ENCODE measurements around the gene C17orf100.
"Not testable (repeated sequence)": the region's sequence is repeated elsewhere in the genome, so short reads cannot be mapped to it uniquely, and the experiment has no call there.

The C17orf100 gene

GRCh38 chr17:6684881-6685767, 33.6 kb downstream of the C17orf100 start:
- Histone ChIP-seq H3K27ac (ENCODE audit: low read length) (no peak overlapping the region), H3K9me3 (ENCODE audit: insufficient read depth, low read depth, low read length) (no peaks in the 10 kb centered on the region), H3K9ac (ENCODE audit: low read depth, low read length) (no peak overlapping the region), H3K27me3 (ENCODE audit: insufficient read depth, low read length) (no peaks in the 10 kb centered on the region; the same call in 1 of the 2 replicates), H3K4me1 (ENCODE audit: insufficient read depth, low read length) (no peaks in the 10 kb centered on the region), H3K36me3 (ENCODE audit: insufficient read depth, low read depth, low read length) (no peaks in the 10 kb centered on the region), H3K4me3 (ENCODE audit: low read length) (no peak overlapping the region)

DNA sequence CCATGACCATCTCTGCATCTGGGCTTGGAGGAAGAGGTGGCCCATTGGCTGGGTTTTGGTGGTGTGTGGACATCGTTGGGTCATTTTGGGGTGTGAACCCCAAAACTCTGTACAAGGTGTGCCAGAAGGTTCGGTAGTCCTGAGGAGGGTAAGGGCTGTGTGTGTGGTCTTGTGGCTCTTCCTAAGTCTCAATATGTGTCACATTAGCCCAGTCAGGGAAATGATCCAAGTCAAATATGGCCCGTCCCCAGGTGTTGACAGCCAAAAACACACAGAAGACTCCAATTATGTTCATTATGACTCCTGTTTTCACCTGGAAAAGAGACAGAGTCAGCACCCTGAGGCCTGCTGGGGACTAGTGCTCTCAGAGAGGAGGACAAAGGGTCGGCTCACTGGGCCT, 34.5 kb downstream of the C17orf100 start:
- H3K4me1 ChIP-seq (ENCODE audit: insufficient read depth, low read length), result no peaks in the 10 kb centered on the region
- no peaks in the 10 kb centered on the region for H3K9me3 ChIP-seq (ENCODE audit: insufficient read depth, low read depth, low read length)
- no peak overlapping the region for H3K27ac ChIP-seq (ENCODE audit: low read length)
- H3K9ac ChIP-seq (ENCODE audit: low read depth, low read length), result no peak overlapping the region
- no peaks in the 10 kb centered on the region; the same call in 1 of the 2 replicates for H3K27me3 ChIP-seq (ENCODE audit: insufficient read depth, low read length)
- no peak overlapping the region for H3K4me3 ChIP-seq (ENCODE audit: low read length)
- no peaks in the 10 kb centered on the region for H3K36me3 ChIP-seq (ENCODE audit: insufficient read depth, low read depth, low read length)

GRCh38 chr17:6688944-6689343, 37.4 kb downstream of the C17orf100 start:
- Histone ChIP-seq H3K27ac (ENCODE audit: low read length) (no peak overlapping the region), H3K36me3 (ENCODE audit: insufficient read depth, low read depth, low read length) (no peaks in the 10 kb centered on the region), H3K27me3 (ENCODE audit: insufficient read depth, low read length) (peaks cover 3% of the 10 kb centered on the region; the same call in 1 of the 2 replicates), H3K4me3 (ENCODE audit: low read length) (no peak overlapping the region), H3K9ac (ENCODE audit: low read depth, low read length) (no peak overlapping the region), H3K4me1 (ENCODE audit: insufficient read depth, low read length) (no peaks in the 10 kb centered on the region), H3K9me3 (ENCODE audit: insufficient read depth, low read depth, low read length) (no peaks in the 10 kb centered on the region)

DNA sequence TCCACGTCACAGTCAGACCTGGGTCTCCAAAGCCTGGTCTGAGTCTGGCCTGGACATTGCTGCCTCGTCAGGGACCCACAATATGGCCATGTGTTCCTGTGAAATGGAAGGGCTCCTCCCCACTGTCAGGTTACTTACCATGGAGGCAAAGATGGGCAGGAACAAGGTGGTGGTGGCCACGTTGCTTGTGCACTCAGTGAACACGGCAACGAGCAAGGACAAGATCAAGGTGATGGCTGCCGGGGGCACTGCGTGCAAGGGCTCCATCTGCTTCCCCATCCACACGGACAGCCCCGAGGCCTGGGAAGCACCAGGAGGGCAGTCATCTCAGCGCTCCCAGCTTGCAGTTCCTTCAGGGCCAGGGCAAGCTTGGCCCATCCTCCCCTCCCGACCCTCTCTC, 39.1 kb downstream of the C17orf100 start:
- no peak overlapping the region for H3K4me3 ChIP-seq (ENCODE audit: low read length)
- no peaks in the 10 kb centered on the region for H3K4me1 ChIP-seq (ENCODE audit: insufficient read depth, low read length)
- peaks cover 3% of the 10 kb centered on the region; the same call in 1 of the 2 replicates for H3K27me3 ChIP-seq (ENCODE audit: insufficient read depth, low read length)
- no peaks in the 10 kb centered on the region for H3K9me3 ChIP-seq (ENCODE audit: insufficient read depth, low read depth, low read length)
- no peaks in the 10 kb centered on the region for H3K36me3 ChIP-seq (ENCODE audit: insufficient read depth, low read depth, low read length)
- no peak overlapping the region for H3K9ac ChIP-seq (ENCODE audit: low read depth, low read length)
- no peak overlapping the region for H3K27ac ChIP-seq (ENCODE audit: low read length)

DNA sequence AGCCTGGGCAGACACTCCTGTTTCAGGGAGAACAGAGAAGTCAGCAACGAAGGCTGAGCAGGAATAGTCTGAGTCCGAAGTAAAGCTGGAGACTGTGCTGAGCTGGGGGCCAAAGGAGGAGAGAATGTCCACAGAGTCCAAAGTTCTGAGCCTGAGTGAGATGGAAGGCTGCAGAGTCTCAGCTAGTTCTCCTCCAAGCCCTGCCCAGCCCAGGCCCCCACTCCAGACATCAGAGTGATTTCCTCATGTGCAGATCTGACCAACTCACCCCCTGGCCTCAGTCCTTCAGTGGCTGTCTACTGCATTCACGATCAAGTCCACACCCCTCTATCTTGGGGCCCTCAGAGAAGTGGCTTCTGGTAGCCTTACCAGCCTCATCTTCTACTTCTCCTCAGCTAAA, 40.0 kb downstream of the C17orf100 start:
- Histone ChIP-seq H3K9me3 (ENCODE audit: insufficient read depth, low read depth, low read length) (no peaks in the 10 kb centered on the region), H3K27ac (ENCODE audit: low read length) (no peak overlapping the region), H3K36me3 (ENCODE audit: insufficient read depth, low read depth, low read length) (no peaks in the 10 kb centered on the region), H3K9ac (ENCODE audit: low read depth, low read length) (no peak overlapping the region), H3K27me3 (ENCODE audit: insufficient read depth, low read length) (peaks cover 3% of the 10 kb centered on the region; the same call in 1 of the 2 replicates), H3K4me3 (ENCODE audit: low read length) (no peak overlapping the region), H3K4me1 (ENCODE audit: insufficient read depth, low read length) (no peaks in the 10 kb centered on the region)

DNA sequence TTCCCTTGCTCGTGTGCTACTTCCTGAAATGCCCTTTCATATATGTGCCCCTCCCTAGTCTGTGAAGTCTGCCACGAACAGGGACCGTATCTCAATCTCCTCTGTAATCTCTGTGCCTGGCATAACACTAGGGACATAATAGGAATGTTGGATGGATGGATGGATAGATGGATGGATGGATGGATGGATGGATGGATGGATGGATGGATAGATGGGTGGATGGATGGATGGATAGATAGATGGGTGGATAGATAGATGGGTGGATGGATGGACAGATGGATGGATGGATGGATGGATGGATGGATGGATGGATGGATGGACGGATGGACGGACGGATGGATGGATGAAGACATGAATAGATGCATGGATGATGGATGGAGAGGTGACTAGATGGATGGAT, 40.4 kb downstream of the C17orf100 start:
- not testable (repeated sequence) for H3K27ac ChIP-seq (ENCODE audit: low read length); H3K9me3 ChIP-seq (ENCODE audit: insufficient read depth, low read depth, low read length); H3K4me3 ChIP-seq (ENCODE audit: low read length); H3K9ac ChIP-seq (ENCODE audit: low read depth, low read length); H3K27me3 ChIP-seq (ENCODE audit: insufficient read depth, low read length); H3K36me3 ChIP-seq (ENCODE audit: insufficient read depth, low read depth, low read length); H3K4me1 ChIP-seq (ENCODE audit: insufficient read depth, low read length)

GRCh38 chr17:6695051-6695450, 43.5 kb downstream of the C17orf100 start:
- Histone ChIP-seq H3K4me3 (ENCODE audit: low read length) (no peak overlapping the region), H3K36me3 (ENCODE audit: insufficient read depth, low read depth, low read length) (no peaks in the 10 kb centered on the region), H3K4me1 (ENCODE audit: insufficient read depth, low read length) (no peaks in the 10 kb centered on the region), H3K9ac (ENCODE audit: low read depth, low read length) (no peak overlapping the region), H3K27me3 (ENCODE audit: insufficient read depth, low read length) (peaks cover 3% of the 10 kb centered on the region; the same call in 1 of the 2 replicates), H3K9me3 (ENCODE audit: insufficient read depth, low read depth, low read length) (no peaks in the 10 kb centered on the region), H3K27ac (ENCODE audit: low read length) (no peak overlapping the region)

GRCh38 chr17:6695565-6695964, 44.0 kb downstream of the C17orf100 start:
- peaks cover 3% of the 10 kb centered on the region; the same call in 1 of the 2 replicates for H3K27me3 ChIP-seq (ENCODE audit: insufficient read depth, low read length)
- H3K9ac ChIP-seq (ENCODE audit: low read depth, low read length), result no peak overlapping the region
- H3K4me1 ChIP-seq (ENCODE audit: insufficient read depth, low read length), result no peaks in the 10 kb centered on the region
- H3K27ac ChIP-seq (ENCODE audit: low read length), result no peak overlapping the region
- no peaks in the 10 kb centered on the region for H3K9me3 ChIP-seq (ENCODE audit: insufficient read depth, low read depth, low read length)
- no peak overlapping the region for H3K4me3 ChIP-seq (ENCODE audit: low read length)
- no peaks in the 10 kb centered on the region for H3K36me3 ChIP-seq (ENCODE audit: insufficient read depth, low read depth, low read length)

DNA sequence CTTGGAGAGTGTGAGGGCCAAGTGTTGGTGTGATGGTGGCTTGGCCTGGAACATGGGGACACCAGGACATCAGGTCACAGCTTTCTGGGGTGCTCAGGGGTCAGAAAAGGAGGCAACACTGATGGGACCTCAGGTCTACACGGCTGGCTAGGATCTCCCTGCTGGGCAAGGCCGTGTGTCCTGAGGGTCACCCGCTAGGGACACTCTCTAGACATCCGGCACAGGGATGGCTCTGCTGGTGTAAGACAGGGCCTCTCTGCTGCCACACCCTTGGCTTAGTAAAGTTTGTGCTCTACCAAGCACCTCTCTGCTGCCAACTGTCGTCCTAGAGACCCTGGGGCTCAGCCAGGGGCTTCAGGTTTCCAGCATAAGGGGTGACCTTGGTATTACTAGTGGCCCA, 45.3 kb downstream of the C17orf100 start:
- H3K4me1 ChIP-seq (ENCODE audit: insufficient read depth, low read length), result no peaks in the 10 kb centered on the region
- no peak overlapping the region for H3K9ac ChIP-seq (ENCODE audit: low read depth, low read length)
- H3K36me3 ChIP-seq (ENCODE audit: insufficient read depth, low read depth, low read length), result no peaks in the 10 kb centered on the region
- no peaks in the 10 kb centered on the region for H3K9me3 ChIP-seq (ENCODE audit: insufficient read depth, low read depth, low read length)
- H3K27me3 ChIP-seq (ENCODE audit: insufficient read depth, low read length), result peaks cover 3% of the 10 kb centered on the region; the same call in 1 of the 2 replicates
- no peak overlapping the region for H3K4me3 ChIP-seq (ENCODE audit: low read length)
- H3K27ac ChIP-seq (ENCODE audit: low read length), result no peak overlapping the region

DNA sequence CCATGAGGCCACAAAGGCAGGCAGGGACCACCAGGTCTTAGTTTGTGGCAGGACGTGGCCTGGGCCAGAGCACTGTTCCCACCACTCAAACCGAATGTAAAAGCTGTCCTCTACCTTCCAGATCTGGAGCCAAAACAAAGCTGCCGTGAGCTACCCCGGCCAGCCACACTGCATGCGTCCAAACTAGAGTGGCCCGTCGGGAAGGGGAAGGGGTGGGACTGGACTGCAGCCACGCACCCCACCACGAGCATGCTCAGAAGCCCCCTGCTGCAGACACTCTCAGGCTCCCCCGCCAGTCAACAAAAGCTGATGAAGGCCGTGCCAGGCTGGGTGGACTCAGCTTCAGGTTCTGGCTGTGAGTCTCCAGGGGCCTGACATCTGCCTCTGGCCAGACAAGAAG, 46.4 kb downstream of the C17orf100 start:
- Histone ChIP-seq H3K9me3 (ENCODE audit: insufficient read depth, low read depth, low read length) (no peaks in the 10 kb centered on the region), H3K4me3 (ENCODE audit: low read length) (no peak overlapping the region), H3K27ac (ENCODE audit: low read length) (no peak overlapping the region), H3K36me3 (ENCODE audit: insufficient read depth, low read depth, low read length) (no peaks in the 10 kb centered on the region), H3K9ac (ENCODE audit: low read depth, low read length) (no peak overlapping the region), H3K4me1 (ENCODE audit: insufficient read depth, low read length) (no peaks in the 10 kb centered on the region), H3K27me3 (ENCODE audit: insufficient read depth, low read length) (no peaks in the 10 kb centered on the region)

DNA sequence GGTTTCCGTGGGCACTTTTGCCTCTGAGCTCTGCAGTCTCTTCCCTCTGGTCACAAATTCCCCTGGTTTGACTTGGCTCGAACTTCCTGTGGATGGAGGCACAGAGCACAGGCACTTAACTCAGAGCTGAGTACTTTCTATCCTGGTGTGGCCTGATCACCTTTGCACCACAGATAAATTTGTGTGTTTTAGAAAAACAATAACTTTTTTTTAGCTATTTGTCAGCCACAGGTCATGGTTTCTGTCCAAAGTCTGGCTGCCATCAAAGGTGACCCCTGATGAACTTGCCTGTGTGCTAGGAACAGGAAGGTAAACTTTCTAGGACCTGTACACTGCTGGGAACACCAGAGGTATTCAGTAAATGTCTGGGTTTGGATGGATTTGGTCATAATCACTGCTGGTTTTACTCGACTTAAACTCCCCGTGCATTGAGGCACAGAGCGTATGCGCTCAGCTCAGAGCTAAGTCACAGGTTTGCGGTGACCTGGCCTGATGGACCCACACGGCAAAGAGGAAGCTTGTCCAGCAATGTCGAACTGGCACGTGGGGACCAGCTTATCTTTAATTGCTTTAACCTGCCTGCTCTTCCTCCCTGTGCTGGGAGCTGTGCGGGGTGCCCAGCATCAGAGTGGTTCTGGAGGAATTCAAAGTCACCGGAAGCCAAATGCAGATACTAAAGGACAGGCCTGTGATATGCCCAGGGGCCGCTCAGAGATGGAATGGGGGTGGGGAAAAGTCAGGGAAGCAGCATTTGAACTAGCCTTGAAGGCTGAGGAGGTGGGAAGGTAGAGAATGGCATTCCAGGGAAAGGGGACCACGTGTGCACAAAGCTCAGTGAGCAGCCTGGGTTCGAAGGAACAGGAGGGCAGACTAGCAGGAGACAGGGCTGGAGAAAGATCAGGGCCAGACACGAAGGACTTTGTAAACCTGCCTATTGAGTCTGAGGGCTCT, 48.7 kb downstream of the C17orf100 start:
- Histone ChIP-seq H3K36me3 (ENCODE audit: insufficient read depth, low read depth, low read length) (no peaks in the 10 kb centered on the region), H3K27ac (ENCODE audit: low read length) (no peak overlapping the region), H3K9me3 (ENCODE audit: insufficient read depth, low read depth, low read length) (no peaks in the 10 kb centered on the region), H3K27me3 (ENCODE audit: insufficient read depth, low read length) (no peaks in the 10 kb centered on the region; the same call in 1 of the 2 replicates), H3K4me3 (ENCODE audit: low read length) (no peak overlapping the region), H3K9ac (ENCODE audit: low read depth, low read length) (no peak overlapping the region), H3K4me1 (ENCODE audit: insufficient read depth, low read length) (no peaks in the 10 kb centered on the region)
